ENCODE measurements around the gene TPPP2. TPM values are rescaled to one million over a fixed set of nuclear protein-coding genes. Genes with fewer than 3 reads are reported as not detected.

The TPPP2 gene
- total RNA-seq, 1 donor from 2014 or later = not detected

DNA sequence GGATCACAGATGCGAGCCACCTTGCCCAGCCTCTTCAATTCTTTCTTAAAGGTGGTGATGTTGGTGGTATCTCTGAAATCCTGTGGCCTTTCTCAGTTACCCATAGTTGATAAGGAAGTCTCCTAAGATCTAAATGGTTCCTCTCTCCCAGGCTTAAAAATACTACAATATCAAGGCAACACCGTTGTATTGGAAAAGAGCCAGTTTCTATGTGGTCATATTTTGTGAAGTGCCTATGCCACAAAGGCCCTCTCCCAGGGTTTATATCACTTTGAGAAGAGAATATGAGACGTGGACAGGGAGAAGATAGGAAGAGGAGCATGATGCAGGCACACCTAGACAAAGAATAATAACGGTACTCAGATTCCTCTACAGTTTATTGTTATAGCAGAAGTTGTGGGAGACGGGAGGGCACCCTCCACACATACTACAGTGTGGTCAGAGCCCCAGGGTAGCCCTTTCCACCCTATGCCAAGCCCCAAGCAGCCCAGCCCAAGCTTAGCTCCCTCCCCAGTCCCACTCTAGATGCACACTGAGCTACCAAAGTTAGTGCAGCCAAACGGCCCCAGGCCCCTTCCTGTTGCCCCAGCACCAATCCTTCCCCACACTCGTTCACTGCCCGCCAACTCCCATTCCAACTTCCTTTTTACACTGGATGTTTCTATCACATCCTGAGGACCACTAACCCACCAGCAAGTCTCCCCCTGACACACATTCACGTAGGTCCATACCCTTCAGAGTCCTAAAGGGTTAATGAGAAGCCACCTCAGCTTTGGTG is 13.4 kb upstream of the TPPP2 start:
- intact Hi-C loops (cut with micrococcal nuclease) = no loop called here

DNA sequence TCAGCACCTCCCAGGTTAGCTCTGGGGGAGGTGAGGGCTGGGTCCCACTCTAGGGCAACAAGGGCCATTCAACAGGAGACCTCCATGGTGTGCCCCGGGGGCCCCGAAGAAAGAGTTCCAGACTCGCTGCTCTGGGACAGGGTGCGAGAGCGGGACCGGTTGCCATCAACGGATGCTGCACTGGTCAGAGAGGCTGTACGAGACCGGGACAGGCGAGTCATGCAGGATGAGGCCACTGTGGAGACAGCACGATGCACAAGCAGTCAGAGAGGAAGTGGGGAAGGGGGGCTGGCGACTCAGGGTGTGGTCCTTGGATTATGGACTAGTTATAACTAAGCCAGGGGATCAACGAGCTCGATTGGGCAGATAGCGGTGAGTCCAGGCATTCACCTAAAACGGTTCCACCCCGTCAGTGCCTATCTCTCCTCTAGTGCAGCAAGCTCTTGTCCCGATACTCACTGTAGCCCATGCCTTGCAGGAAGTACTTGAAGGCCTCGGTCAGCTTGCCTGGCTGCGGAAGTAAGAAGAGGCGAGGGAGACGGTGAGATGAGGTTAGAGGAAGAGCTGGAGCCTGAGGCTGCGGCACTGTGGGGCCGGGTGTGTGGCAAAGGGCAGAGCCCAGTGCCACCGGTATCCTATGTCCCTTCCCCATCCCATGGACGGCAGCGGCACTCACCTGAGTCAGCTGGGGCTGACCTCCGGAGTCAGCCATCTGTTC is 12.3 kb upstream of the TPPP2 start:
- intact Hi-C loops (cut with micrococcal nuclease) = no loop called here

DNA sequence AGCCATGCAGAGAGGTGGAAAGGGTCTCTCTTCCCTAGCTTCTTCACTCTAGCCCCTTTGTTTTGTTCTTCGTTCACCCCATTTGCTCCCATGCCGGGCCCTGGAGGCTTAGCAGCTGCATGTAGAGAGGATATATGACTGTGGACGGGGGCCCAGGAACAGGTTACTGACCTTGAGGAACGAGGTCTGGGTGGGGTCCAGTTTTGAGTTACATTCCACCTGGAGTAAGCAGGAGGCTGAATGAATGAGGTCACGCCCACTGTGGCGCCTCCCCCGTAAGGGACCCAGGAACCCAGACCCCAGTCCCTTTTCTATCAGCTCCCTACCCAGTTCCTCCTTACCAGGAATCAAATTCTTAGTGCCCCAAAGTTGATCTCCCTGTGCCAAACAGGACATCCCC is 11.7 kb upstream of the TPPP2 start:
- intact Hi-C loops (cut with micrococcal nuclease) = no loop called here

DNA sequence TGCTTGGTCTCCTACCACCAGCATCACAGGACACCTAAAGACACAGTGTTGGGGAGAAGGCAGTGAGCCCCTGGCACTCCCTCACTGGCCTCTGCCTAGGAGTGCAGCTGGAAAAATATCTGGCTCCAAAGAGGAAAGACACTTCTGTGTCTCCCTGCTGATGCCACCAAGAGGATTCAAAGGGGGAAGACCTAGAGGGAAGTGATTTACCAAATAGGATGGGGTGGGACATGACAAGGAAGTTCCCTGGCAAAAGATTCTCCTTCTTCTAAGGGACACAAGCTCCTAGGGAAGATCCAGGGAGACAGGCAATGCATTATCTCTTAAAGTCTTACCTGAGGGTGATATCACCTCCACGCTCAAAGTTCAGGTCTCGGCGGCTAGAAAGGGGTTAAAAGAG is 11.2 kb upstream of the TPPP2 start:
- intact Hi-C loops (cut with micrococcal nuclease) = no loop called here

DNA sequence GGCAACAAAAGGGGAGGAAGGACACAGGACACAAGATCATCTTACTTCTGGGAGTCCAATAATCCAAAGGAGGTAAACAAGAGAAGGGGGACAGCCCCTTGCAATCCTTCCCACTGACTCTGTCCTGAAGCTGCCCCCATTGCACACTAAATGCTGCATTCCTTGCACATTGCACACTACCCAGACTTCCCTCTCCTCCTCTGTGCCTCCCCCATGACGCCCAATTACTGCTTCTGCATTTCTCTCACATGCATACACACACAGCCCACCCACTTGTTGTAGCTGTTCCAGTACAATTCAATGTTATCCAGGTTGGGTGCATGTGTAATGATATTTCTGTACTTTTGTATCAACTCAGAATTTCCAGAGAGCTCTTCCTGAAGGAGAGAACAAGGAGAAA is 10.7 kb upstream of the TPPP2 start:
- intact Hi-C loops (cut with micrococcal nuclease) = no loop called here

DNA sequence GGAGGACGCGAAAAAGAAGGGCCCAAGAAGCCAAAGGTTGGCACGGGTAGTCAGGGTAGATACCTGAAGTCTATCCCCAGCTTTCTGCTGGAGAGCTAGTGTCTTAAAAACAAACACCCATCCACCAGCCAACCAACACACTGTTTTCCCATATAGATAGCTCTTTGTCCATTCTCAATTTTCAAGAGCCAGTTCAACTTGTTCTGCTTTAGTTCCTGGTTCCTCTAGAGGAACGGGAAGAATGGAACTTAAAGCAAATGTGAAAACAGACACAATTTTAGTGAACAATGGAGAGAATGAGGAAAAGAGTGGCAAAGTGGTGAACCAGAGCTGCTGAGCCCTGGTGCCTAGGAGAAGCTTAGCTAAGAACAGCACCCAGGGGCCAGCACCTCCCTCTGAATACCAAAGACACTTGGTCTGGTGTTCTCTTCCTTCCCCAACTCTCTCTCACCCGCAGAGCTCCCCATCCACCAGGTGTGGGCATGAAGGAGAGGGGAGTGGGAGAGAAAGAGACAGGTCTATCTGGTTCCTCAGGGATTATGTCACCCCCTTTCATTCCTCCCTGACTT is 9.0 kb upstream of the TPPP2 start:
- intact Hi-C loops (cut with micrococcal nuclease) = loop anchor here (5.0 kb wide), 1 partner anchor 51 kb away; the partner anchor contains the start of gene ARHGEF40

DNA sequence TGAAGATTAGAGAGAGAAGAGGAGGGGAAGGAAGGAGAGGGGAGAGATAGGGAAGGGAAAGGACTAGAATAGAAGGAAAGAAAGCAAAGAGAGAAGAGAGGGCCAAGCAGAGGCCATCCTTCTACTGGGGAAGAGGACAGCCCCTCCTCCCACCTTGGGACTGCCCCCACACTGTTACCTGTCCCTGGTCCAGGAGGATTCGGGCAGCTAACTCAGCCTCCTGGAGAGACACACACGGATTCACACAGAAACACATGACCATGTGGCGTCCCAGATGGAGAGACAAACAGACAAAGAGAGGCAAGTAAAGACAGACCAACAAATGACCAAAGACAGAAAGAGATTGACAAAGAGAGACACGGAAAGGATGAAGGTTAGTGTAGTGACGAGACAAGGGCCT is 7.3 kb upstream of the TPPP2 start:
- intact Hi-C loops (cut with micrococcal nuclease) = loop anchor here (5.0 kb wide), 1 partner anchor 50 kb away; the partner anchor contains the start of gene ARHGEF40

DNA sequence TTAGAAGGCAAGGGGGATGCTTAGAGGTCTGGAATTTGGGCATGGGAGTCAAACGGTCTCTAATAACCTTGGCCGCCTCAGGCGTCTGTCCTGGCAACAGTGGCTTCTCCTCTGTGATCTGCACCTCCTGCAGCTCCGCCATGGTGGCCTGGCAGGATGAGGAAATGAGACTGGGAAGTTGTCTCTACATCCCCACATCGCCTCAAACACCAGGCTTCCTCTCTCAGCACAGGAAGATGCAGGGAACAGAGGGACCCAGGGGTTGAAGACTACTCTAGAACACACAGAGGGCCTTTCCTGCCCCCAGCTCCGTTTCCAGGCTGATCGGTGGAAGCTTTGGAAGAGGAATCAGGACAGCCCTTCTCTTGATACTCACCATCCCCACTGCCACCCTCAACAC is 6.8 kb upstream of the TPPP2 start:
- intact Hi-C loops (cut with micrococcal nuclease) = loop anchor here (5.0 kb wide), 1 partner anchor 49 kb away; the partner anchor contains the start of gene ARHGEF40

DNA sequence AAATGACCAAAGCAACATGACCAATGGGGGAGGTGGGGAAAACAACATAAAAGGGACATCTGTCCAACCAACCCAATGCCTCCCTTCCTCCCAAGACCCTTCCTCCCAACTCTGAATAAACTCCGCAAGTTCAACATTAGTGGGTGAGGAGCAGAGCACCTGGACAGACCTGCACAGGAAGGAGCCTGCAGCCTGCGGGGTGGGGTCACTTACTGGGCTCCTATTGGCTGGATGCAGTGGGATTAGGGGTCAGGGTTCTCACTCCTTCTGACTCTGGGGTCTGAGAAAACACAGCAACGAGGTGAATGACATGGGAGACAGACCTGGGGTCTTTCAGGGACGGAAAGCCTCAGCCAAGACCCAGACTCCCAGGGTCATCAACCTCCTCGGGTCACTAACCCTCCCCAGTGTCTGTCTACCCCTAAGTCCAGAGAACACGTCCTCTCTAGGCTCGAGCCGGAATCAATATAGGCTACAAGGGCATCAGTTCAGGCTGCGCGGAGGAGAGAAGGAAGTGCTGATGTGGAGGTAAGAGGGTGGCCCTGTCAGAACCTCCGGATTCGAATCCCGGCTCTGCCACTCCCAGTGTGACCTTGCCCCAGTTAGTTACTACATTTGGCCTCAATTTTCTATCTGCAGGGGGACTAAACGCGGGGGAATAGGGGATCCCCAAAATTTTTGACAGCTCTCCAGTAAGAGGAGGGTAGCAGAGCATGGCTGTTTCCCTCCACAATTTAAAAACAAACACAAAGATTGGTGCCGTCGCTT is 6.0 kb upstream of the TPPP2 start:
- intact Hi-C loops (cut with micrococcal nuclease) = loop anchor here (5.0 kb wide), 1 partner anchor 48 kb away; the partner anchor contains the start of gene ARHGEF40

DNA sequence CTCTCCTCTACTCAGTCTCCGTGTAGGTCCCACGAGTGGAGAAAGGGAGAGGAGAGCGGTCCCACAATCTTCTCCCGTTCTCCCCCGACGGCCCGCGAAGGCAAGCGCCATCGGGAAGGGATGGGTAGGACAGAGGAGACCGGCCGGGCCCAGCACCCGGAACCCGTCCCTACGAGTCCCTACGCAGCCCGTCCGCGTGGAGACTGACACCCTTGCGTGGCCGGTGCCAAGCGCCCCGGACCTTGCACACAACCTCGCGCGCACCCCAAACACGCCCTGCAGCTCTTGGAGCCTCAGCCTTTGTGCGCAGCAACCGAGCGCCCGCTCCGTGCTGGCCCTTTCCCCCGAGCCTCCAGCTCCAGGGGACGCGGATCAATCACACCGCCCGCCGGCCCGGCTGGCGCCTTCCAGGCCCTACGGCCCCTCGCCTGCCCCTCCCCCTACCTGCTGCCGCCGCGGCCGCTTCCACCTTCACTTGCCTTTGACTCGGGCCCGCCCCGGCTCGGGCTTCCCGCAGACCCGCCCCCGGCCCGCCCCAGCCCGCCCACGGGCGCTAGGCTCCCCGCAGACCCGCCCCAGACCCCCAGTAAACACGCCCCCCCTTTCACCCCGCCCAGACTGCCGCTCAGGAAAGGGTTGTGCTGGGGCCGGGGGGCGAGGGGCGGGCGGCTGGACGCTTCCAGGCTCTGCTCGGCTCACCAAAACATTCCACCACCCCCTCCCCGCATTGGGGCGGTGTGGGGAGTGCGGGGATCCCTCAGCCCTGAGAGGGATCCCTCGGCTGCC is 5.2 kb upstream of the TPPP2 start, which contains the start of gene NDRG2:
NDRG2 (minus strand) TSS at position 477 of the 786 bp plus-strand sequence. CDS start 1,746 bp downstream, outside the sequence.
- intact Hi-C loops (cut with micrococcal nuclease) = loop anchor here (1.0 to 5.0 kb wide), 2 partner anchors 48 to 63 kb away; partner anchors contain the start of gene ARHGEF40

DNA sequence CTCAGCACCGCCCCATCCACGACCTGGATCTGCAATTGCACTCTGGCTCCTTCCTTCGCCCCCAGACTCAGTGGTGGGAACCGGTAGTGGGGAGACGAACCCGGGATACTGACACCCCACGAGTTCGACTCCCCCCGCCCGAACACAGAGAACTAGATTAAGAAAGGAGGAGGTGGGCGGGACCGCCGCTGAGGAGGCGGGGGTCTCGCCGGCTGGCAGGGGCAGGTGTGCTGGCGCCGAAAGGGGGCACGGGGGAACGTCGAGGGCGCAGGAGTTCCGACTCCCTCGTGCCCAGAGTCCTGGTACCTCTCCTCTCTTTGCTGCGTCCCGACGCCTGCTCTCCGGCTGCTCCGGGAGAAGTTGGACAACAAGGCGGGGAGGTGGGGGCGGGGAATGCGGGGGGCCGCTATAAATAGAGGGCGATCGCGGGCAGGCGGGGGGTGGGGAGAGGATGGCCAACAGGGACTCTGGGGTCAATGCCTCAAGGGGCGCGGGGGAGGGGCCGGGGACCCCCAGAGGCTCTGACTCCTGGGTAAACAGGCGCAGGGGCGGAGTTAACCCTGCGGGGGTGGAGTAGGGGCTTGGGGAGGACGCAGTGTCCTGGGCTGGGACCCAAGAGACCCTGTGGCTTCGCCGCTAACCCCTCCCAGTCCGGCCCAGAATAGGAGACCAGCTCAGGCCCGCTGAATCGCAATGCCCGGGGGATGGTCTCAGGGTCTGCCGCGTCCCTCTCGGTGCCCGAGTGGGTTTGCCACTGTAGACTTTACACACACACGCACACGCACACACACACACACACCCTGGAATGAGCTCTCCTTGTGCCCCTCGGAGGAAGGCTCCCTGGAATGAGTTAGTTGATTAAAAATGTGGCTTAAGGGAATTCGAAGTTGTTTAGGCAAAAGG is 4.4 kb upstream of the TPPP2 start:
- intact Hi-C loops (cut with micrococcal nuclease) = loop anchor here (1.0 kb wide), 1 partner anchor 62 kb away; no protein-coding TSS in a partner anchor

DNA sequence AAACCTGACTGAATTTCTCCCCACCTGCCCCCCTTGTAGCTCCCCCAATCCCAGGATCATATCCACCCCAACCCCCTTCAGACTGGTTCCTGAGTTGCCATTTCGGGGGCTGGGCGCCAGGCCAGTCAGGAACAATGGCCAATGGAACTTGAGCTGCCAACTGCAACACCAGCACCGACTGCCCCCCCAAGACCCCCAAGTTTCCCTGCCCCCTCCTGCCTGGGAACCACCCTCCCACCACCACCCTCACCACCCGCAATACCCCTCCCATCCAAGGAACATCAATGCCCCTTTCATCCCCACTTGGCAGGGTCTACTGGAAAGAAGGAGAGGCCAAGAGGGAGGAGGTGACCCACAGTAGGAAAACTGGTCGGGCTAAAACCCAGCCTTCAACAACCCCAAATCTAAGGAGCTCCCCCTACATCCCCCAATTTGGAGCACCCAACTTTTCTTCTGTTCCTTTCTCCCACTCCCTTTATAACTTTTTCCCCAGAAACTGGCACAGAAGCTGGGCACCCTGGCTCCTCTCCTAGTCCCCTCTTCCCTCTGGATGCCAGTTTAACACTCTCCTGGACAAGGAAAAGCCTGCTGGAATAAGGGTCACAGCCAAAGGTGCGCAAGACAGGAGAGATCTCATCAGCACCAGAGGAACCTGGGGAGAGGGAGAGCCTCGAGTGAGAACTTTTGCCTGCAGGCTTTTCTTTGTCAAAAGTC is 3.6 kb upstream of the TPPP2 start:
- intact Hi-C loops (cut with micrococcal nuclease) = no loop called here

DNA sequence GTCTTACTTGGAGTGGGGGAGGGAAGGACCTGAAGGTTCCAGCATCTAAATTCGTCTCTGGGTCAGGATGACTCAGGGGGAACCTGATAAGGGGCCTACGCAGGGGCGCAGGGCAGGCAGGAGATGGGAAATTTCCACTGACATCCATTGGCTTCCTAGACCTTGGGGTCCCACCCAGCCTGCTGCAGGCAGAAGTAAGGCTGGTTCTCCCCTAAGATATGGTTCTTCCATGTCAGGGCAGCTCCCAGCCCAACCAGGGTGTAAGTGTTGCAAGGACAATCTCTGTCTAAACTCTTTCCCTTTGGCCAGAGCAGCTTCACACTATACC is 3.1 kb upstream of the TPPP2 start:
- intact Hi-C loops (cut with micrococcal nuclease) = no loop called here

DNA sequence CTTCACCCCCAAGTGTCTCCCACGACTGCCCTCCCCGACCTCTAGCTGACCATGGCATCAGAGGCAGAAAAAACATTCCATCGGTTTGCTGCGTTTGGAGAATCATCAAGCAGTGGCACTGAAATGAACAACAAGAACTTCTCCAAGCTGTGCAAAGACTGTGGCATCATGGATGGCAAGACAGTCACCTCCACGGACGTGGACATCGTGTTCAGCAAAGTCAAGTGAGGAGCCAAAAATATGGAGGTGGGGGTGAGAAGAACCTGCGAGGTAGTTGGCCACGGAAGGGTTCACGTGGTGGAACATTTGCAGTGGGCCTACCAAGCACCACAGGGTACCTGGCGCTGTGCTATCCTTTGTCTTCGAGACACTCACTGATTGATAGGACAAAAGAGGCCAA is 514 bp downstream of the TPPP2 start:
- intact Hi-C loops (cut with micrococcal nuclease) = no loop called here

DNA sequence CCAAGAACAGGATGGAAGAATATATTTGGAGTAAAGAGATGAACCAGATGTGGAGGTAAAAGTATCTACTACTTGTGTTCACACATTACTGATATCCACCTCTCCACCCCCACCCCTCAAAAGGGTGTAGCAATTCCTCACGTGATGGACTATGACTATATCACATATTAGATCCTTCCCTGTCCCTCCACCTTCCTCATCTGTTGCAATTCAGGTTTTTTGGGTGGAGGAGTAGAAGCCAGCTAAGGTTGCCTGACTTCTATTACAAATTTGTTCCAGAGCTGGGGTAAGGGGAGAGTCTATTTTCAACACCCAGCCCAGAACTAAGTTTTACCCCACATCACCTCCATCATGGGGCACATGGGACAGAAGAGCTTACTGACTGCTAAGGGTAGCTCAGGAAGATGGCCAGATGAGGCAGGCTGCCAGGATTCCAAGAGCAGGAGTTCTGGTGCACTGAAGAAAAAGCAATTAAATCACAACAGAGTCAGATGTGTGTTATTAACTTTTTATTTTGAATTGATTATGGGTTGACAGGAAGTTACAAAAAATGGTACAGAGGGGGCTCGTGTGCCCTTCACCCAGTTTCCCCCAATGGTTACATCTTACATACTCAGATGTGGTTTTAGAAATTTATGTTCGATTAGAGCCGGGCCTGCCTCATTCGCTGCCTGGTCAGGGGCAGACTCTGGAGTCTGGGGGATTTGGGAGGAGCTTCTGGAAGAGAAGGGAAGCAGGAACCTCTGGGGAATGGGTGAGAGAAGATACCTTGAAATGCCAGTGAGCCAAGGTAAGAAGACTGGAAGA is 2.5 kb downstream of the TPPP2 start:
- intact Hi-C loops (cut with micrococcal nuclease) = no loop called here

DNA sequence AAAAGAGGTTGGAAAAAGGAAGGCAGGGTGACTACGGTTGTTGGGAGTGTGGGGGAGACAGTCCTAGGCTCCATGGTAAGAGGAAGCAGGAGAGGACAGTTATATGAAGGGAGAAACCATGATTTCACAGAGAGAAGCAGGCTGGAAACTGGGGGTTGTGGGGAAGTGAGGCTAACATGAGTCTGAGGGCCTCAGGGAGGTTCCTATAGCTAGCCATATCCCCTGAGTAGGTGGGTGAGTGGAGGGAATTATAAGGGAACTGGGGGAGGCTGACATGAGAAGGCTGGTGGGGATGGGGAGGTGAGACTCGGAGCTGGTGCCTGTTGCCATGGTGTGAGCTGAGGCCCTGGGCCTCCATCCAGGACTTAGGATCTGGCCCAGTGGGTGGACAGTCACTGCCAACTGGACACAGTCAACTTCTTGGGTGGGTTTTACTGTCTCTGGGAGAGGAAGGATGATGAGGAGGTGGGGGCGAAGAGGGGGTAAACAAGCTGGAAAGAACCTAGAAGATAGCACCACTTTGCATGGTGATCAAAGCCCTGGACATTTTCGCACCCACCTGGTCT is 3.2 kb downstream of the TPPP2 start:
- intact Hi-C loops (cut with micrococcal nuclease) = no loop called here

DNA sequence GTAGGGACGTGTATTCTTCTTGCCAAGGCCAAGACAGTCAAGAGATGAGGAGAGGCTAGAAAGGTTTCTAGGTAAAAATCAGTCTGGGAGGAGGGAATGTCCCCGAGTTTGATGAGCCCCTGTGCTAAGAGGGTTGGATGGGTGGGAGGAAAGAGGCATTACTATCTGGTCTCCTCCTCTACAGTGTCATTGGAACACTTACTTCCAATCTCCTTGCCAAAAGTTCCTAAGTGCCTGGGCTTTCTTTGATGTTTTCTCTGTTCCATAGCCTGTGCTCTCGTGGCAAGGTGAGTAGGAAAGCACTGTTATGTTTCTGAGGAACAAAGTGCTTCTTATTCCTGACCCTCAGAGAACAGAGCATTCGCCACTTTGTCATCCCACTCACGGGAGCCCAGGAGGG is 4.7 kb downstream of the TPPP2 start, which contains the start of gene RNASE13:
RNASE13 (minus strand) TSS at position 101 of the 400 bp plus-strand sequence. CDS start 519 bp downstream, outside the sequence.
- intact Hi-C loops (cut with micrococcal nuclease) = no loop called here

All from T-helper 1 cell treated with Interleukin-12 subunit alpha and Interleukin-12 subunit beta and Interleukin-4 antibody, amounts not matched to agents 30 ng/mL and 1 ng/mL, for 36 hours (primary cell).